HTR-8/SVneo (cell line): ENCODE results near the gene BAIAP2L1.

Experiments used
- DNase-seq: peaks from one replicate; pipeline ENCODE4 v3.0.0; 2011; ENCODE audit warnings: low spot score, mixed read lengths; ENCODE audit not compliant: insufficient read length
- FAIRE-seq: peaks from 2 replicates; lab custom pipeline; 2011; peaks lifted over from hg19 to GRCh38; lab: Jason Lieb, UNC

The BAIAP2L1 gene

GRCh38 chr7:98250789-98251188, 150.1 kb downstream of the BAIAP2L1 start:
- no peak for FAIRE-seq
- no peak for DNase-seq

GRCh38 chr7:98249106-98249505, 151.8 kb downstream of the BAIAP2L1 start:
- FAIRE-seq (no peak), DNase-seq (no peak)

GRCh38 chr7:98248156-98248555, 152.7 kb downstream of the BAIAP2L1 start:
- FAIRE-seq (no peak), DNase-seq (no peak)

GRCh38 chr7:98244871-98245270, 156.0 kb downstream of the BAIAP2L1 start:
- DNase-seq (no peak), FAIRE-seq (no peak)

GRCh38 chr7:98242934-98243333, 158.0 kb downstream of the BAIAP2L1 start:
- no peak for FAIRE-seq
- no peak for DNase-seq

- FAIRE-seq (no peak), DNase-seq (no peak)
Measured at GRCh38 chr7:98242342-98242741, 158.5 kb downstream of the BAIAP2L1 start.

- no peak for FAIRE-seq
Measured at GRCh38 chr7:98241674-98242241, 159.1 kb downstream of the BAIAP2L1 start.

More at GRCh38 chr7:98241674-98242241, 159.1 kb downstream of the BAIAP2L1 start:
- DNase-seq: no peak
